Endothelial cell of umbilical vein (primary cell): ENCODE results near the gene AP3M1. TPM values are rescaled to one million over a fixed set of nuclear protein-coding genes. Genes with fewer than 3 reads are reported as not detected.

Experiments
- BruUV-seq: library from RNA; stranded (reverse); fragments of 400-500 nt; replicated peaks from 2 replicates; lab custom pipeline; 2021; lab: Mats Ljungman, UMichigan
- CTCF ChIA-PET: fragments of 300-600, 350-600 bp; sonication (Branson Sonifier 250); formaldehyde crosslinking; loops from one replicate; lab custom pipeline; 2021; ENCODE audit warnings: antibody characterized with exemption, inconsistent platforms; lab: Charles Lee
- POLR2A ChIA-PET: fragments of 300-600, 350-600 bp; sonication (Branson Sonifier 250); formaldehyde crosslinking; loops from one replicate; lab custom pipeline; 2021; ENCODE audit warnings: antibody characterized with exemption, inconsistent platforms; lab: Charles Lee
- DNase-seq: peaks from one replicate; pipeline ENCODE4 v3.0.0-alpha.2; 2011; ENCODE audit warnings: low read depth, low spot score
- FAIRE-seq: peaks from 2 replicates; lab custom pipeline; 2011; peaks lifted over from hg19 to GRCh38; lab: Jason Lieb, UNC
- H2AFZ ChIP-seq: 2 replicates; pipeline ENCODE4 v1.6.0; 2012; ENCODE audit warnings: low read depth, low read length, control low read depth, inconsistent platforms
- H3K27ac ChIP-seq: 2 replicates; pipeline ENCODE4 v1.5.1; 2011; ENCODE audit warnings: low read depth, mild to moderate bottlenecking, control low read depth, low read length, moderate library complexity; ENCODE audit not compliant: insufficient read depth
- H3K27me3 ChIP-seq, 2 experiments: 2 replicates each; pipeline versions ENCODE4 v1.6.0 to v1.6.1; 2011; ENCODE audit warnings: low read length in 2 of 2, mixed read lengths in 1 of 2; ENCODE audit not compliant: control insufficient read depth in 2 of 2, insufficient read depth in 2 of 2
- H3K36me3 ChIP-seq, 2 experiments: 2 replicates in 1 of 2; 3 replicates in 1 of 2; pipeline ENCODE4 v1.5.1; 2011; ENCODE audit warnings: low read length in 2 of 2, mild to moderate bottlenecking in 1 of 2, moderate library complexity in 1 of 2; ENCODE audit not compliant: control insufficient read depth in 2 of 2, insufficient read depth in 2 of 2; ENCODE audit errors: extremely low read depth in 1 of 2
- H3K4me1 ChIP-seq: 3 replicates; pipeline ENCODE4 v1.5.1; 2011; ENCODE audit warnings: mild to moderate bottlenecking, low read length; ENCODE audit not compliant: control insufficient read depth, insufficient read depth; ENCODE audit errors: extremely low read depth
- H3K4me2 ChIP-seq: 2 replicates; pipeline ENCODE4 v1.6.1; 2011; ENCODE audit warnings: low read length, control low read depth, mixed read lengths; ENCODE audit not compliant: insufficient read depth
- H3K4me3 ChIP-seq, 3 experiments: fragments of 200-600 bp in 1 of 3; sonication (generic), shearing (Covaris generic) in 1 of 3; replicated peaks in 1 of 3; 2 replicates each; pipeline ENCODE4 v1.5.1; 2011 to 2016; ENCODE audit warnings: control low read depth in 3 of 3, low read length in 3 of 3, mild to moderate bottlenecking in 2 of 3, inconsistent platforms in 1 of 3, low read depth in 1 of 3, moderate library complexity in 1 of 3; ENCODE audit not compliant: insufficient read depth in 1 of 3
- H3K79me2 ChIP-seq: 2 replicates; pipeline ENCODE4 v1.6.0; 2012; ENCODE audit warnings: low read length, inconsistent platforms; ENCODE audit not compliant: control insufficient read depth, insufficient read depth
- H3K9ac ChIP-seq: replicated peaks from 2 replicates; pipeline ENCODE3; 2011; ENCODE audit warnings: low read length, control low read depth; ENCODE audit not compliant: insufficient read depth; ENCODE audit errors: extremely low read depth
- H3K9me1 ChIP-seq: replicated peaks from 3 replicates; pipeline ENCODE4 v1.6.0; 2011; ENCODE audit warnings: mild to moderate bottlenecking, low read length; ENCODE audit not compliant: control insufficient read depth, insufficient read depth; ENCODE audit errors: extremely low read depth
- H3K9me3 ChIP-seq: replicated peaks from 2 replicates; pipeline ENCODE4 v1.5.1; 2012; ENCODE audit warnings: low read length, inconsistent platforms; ENCODE audit not compliant: control insufficient read depth, insufficient read depth
- H4K20me1 ChIP-seq: replicated peaks from 2 replicates; pipeline ENCODE3; 2011; ENCODE audit warnings: mild to moderate bottlenecking, low read length; ENCODE audit not compliant: control insufficient read depth, insufficient read depth; ENCODE audit errors: extremely low read depth
- EZH2 ChIP-seq: IDR thresholded peaks from 2 replicates; pipeline ENCODE4 v1.6.1; 2012; ENCODE audit warnings: borderline replicate concordance, low read depth, mild to moderate bottlenecking, moderate library complexity, low read length, inconsistent platforms; ENCODE audit not compliant: severe bottlenecking
- GATA2 ChIP-seq: IDR thresholded peaks from 2 replicates; pipeline ENCODE4 v1.7.0; 2011; ENCODE audit warnings: low read depth, mild to moderate bottlenecking, moderate library complexity, mixed read lengths, low read length; ENCODE audit not compliant: insufficient read length, insufficient read depth
- JUN ChIP-seq: IDR thresholded peaks from 2 replicates; pipeline ENCODE4 v1.6.1; 2011; ENCODE audit warnings: borderline replicate concordance, low read depth; ENCODE audit not compliant: insufficient read length, insufficient read depth
- POLR2AphosphoS5 ChIP-seq: IDR thresholded peaks from 2 replicates; pipeline ENCODE4 v1.6.1; 2012; ENCODE audit warnings: low read depth, mild to moderate bottlenecking, control low read depth, low read length, moderate library complexity; ENCODE audit not compliant: insufficient read depth
- dilution Hi-C: fragments of 300-500 bp; cut with MboI; formaldehyde crosslinking; loops from one replicate; pipeline ENCODE4 v1.15.0; 2019; ENCODE audit warnings: low sequenced_read_pairs; ENCODE audit not compliant: extremely low pct_ligation_motif_present
- intact Hi-C: fragments of 100-400 bp; cut with micrococcal nuclease; formaldehyde crosslinking; loops from one replicate; pipeline ENCODE4 v1.10.0; 2022
- polyA plus RNA-seq, 4 experiments: library from polyadenylated mRNA; depleted of rRNA in 3 of 4; stranded (reverse) in 3 of 4; unstranded in 1 of 4; fragments of >200 nt; gene quantifications; 2 replicates each; pipeline versions ENCODE4 v1.2.1 to v1.2.3, GENCODE V29; 2011 to 2012; ENCODE audit warnings: missing spikeins in 1 of 4
- total RNA-seq: library from RNA; stranded (reverse); gene quantifications from 2 replicates; pipeline ENCODE4 v1.2.3, GENCODE V29; 2021
- TF ChIP-seq, protein P1 (sequence below), 2 donors: IDR thresholded peaks; 1 replicate in 1 of 2; 2 replicates in 1 of 2; pipeline ENCODE4 v1.5.1; 2011; ENCODE audit warnings: low read length in 2 of 2, mild to moderate bottlenecking in 2 of 2, moderate library complexity in 2 of 2, control low read depth in 1 of 2, inconsistent platforms in 1 of 2, low read depth in 1 of 2; ENCODE audit not compliant: insufficient read depth in 1 of 2; ENCODE audit errors: extremely low read depth in 1 of 2

AP3M1 gene
- total and polyA plus RNA-seq, 2 donors (not counting 3 experiments of a cell fraction or from before 2014, with no cell fraction given): 34.0 to 58.8 TPM

DNA sequence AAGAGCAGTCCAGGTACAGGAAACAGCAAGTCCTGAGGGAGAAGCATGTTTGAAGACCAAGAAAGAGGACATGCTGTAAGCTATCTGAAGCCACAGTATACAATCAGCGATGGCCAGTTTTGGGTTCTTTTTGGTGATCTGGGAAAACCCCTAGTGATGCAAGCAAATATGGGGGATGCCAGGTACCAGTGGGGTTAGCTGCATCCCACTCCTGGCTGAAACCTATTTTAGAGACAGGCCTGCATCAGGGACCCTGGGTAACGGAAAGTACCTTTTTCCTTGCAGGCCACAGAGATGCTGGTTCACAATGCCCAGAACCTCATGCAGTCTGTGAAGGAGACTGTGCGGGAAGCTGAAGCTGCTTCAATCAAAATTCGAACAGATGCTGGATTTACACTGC lies 32.9 kb downstream of the AP3M1 start:
- no peak overlapping the region for H3K27ac ChIP-seq
- peaks cover 48 to 56% of the 10 kb centered on the region in 2 experiments for H3K36me3 ChIP-seq
- ChIA-PET POLR2A (no interaction called here), CTCF (interaction anchor here (0.9 to 2.3 kb wide), 3 partner anchors 9 to 116 kb away, joined by 3 to 11 read pairs (median 5); no protein-coding TSS in a partner anchor)
- H3K4me1 ChIP-seq: peaks cover 5% of the 10 kb centered on the region
- no peak for DNase-seq
- no peak overlapping the region for H2AFZ ChIP-seq
- FAIRE-seq: no peak
- H3K9ac ChIP-seq: no peak overlapping the region
- H3K4me2 ChIP-seq: no peak overlapping the region
- no TSS peak for BruUV-seq
- no peak overlapping the region for H3K4me3 ChIP-seq
- dilution Hi-C loops: no loop called here
- intact Hi-C loops: no loop called here
- H3K27me3 ChIP-seq: no peaks in the 10 kb centered on the region
- TF ChIP-seq GATA2: no peak
- TF ChIP-seq EZH2: no peak
- no peak for TF ChIP-seq POLR2AphosphoS5
- no peak for TF ChIP-seq JUN
- peaks cover 2% of the 10 kb centered on the region for H3K79me2 ChIP-seq
- H3K9me3 ChIP-seq: no peaks in the 10 kb centered on the region
- H3K9me1 ChIP-seq: no peaks in the 10 kb centered on the region
- H4K20me1 ChIP-seq: no peaks in the 10 kb centered on the region

DNA sequence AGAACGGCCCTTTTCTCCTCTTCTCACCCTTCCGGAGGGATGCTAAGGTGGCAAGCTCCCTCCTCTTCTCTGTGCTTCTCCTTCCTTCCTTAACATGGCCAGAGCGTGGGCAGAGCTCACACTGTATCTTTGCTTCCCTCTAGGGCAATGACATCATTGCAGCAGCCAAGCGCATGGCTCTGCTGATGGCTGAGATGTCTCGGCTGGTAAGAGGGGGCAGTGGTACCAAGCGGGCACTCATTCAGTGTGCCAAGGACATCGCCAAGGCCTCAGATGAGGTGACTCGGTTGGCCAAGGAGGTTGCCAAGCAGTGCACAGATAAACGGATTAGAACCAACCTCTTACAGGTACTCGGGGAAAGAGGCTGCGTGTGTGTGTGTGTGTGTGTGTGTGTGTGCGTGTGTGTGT lies 36.6 kb downstream of the AP3M1 start:
- peaks cover 9% of the 10 kb centered on the region for H3K79me2 ChIP-seq
- H4K20me1 ChIP-seq: no peaks in the 10 kb centered on the region
- ChIA-PET POLR2A (no interaction called here), CTCF (interaction anchor here (1.7 kb wide), 1 partner anchor 20 kb away, joined by 3 read pairs; no protein-coding TSS in a partner anchor)
- no peak overlapping the region for H3K27ac ChIP-seq
- DNase-seq (no peak), FAIRE-seq (no peak)
- H3K27me3 ChIP-seq: no peaks in the 10 kb centered on the region
- no TSS peak for BruUV-seq
- TF ChIP-seq, protein P1, sequence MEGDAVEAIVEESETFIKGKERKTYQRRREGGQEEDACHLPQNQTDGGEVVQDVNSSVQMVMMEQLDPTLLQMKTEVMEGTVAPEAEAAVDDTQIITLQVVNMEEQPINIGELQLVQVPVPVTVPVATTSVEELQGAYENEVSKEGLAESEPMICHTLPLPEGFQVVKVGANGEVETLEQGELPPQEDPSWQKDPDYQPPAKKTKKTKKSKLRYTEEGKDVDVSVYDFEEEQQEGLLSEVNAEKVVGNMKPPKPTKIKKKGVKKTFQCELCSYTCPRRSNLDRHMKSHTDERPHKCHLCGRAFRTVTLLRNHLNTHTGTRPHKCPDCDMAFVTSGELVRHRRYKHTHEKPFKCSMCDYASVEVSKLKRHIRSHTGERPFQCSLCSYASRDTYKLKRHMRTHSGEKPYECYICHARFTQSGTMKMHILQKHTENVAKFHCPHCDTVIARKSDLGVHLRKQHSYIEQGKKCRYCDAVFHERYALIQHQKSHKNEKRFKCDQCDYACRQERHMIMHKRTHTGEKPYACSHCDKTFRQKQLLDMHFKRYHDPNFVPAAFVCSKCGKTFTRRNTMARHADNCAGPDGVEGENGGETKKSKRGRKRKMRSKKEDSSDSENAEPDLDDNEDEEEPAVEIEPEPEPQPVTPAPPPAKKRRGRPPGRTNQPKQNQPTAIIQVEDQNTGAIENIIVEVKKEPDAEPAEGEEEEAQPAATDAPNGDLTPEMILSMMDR (IDR thresholded peaks at IDR 0.05; ENCODE audit: extremely low read depth in 1 of 2, insufficient read depth in 1 of 2, low read depth in 1 of 2, low read length in 2 of 2): no peak
- TF ChIP-seq POLR2AphosphoS5 (no peak), GATA2 (no peak)
- H3K9ac ChIP-seq: no peak overlapping the region
- dilution Hi-C loops (no loop called here), intact Hi-C loops (no loop called here)
- no peaks in the 10 kb centered on the region for H3K9me1 ChIP-seq
- peaks cover 5% of the 10 kb centered on the region for H3K4me1 ChIP-seq
- H3K9me3 ChIP-seq: no peaks in the 10 kb centered on the region
- H3K4me2 ChIP-seq: no peak overlapping the region
- peaks cover 55 to 61% of the 10 kb centered on the region in 2 experiments for H3K36me3 ChIP-seq
- H2AFZ ChIP-seq: no peak overlapping the region
- no peak overlapping the region for H3K4me3 ChIP-seq
